HepG2 (cell line): ENCODE results near the gene CCDC142. TPM values are rescaled to one million over a fixed set of nuclear protein-coding genes. Genes with fewer than 3 reads are reported as not detected.
A peak's percentile ranks its signal among the peaks of the same experiment; 100 is the strongest.

Source experiments
- HDAC2 ChIP-seq: sonication (generic); formaldehyde crosslinking; IDR thresholded peaks from 2 replicates; pipeline ENCODE4 v1.4.0; 2020; ENCODE audit warnings: missing genetic modification reagents
- MED13 ChIP-seq: sonication (generic); formaldehyde crosslinking; IDR thresholded peaks from 2 replicates; pipeline ENCODE4 v1.5.0; 2020; ENCODE audit warnings: missing genetic modification reagents
- MXD4 ChIP-seq: IDR thresholded peaks from 2 replicates; pipeline ENCODE4 v1.6.1; 2016; ENCODE audit warnings: mild to moderate bottlenecking, missing biosample characterization, missing genetic modification reagents
- SPEN ChIP-seq: sonication (generic); formaldehyde crosslinking; IDR thresholded peaks from 2 replicates; pipeline ENCODE4 v1.5.1; 2020; ENCODE audit warnings: low read depth, mild to moderate bottlenecking, missing genetic modification reagents
- TAF1 ChIP-seq: sonication (generic); formaldehyde crosslinking; IDR thresholded peaks from 2 replicates; pipeline ENCODE4 v1.4.0; 2020; ENCODE audit warnings: missing genetic modification reagents
- TRIM24 ChIP-seq: sonication (generic); formaldehyde crosslinking; IDR thresholded peaks from 2 replicates; pipeline ENCODE4 v1.8.0; 2022; ENCODE audit warnings: mild to moderate bottlenecking, missing genetic modification reagents
- U2AF1 ChIP-seq: fragments of 200-400 bp; formaldehyde crosslinking; optimal IDR thresholded peaks from 2 replicates; pipeline ENCODE3; 2017; ENCODE audit warnings: mild to moderate bottlenecking, low read depth, low read length
- ZBTB38 ChIP-seq: sonication (generic); formaldehyde crosslinking; IDR thresholded peaks from 2 replicates; pipeline ENCODE4 v1.5.1; 2020; ENCODE audit warnings: mild to moderate bottlenecking, missing genetic modification reagents
- ZBTB42 ChIP-seq: sonication (generic); formaldehyde crosslinking; IDR thresholded peaks from 2 replicates; pipeline ENCODE4 v1.5.0; 2020; ENCODE audit warnings: mild to moderate bottlenecking, missing genetic modification reagents
- ZBTB7B ChIP-seq: sonication (generic); formaldehyde crosslinking; IDR thresholded peaks from 2 replicates; pipeline ENCODE4 v1.4.0; 2020; ENCODE audit warnings: missing genetic modification reagents
- ZFP36L2 ChIP-seq: sonication (generic); formaldehyde crosslinking; IDR thresholded peaks from 2 replicates; pipeline ENCODE4 v1.4.0; 2020; ENCODE audit warnings: missing genetic modification reagents
- ZFX ChIP-seq: sonication (generic); formaldehyde crosslinking; IDR thresholded peaks from 2 replicates; pipeline ENCODE4 v1.4.0; 2020; ENCODE audit warnings: mild to moderate bottlenecking, low read depth, missing genetic modification reagents, moderate library complexity
- ZNF160 ChIP-seq: sonication (generic); formaldehyde crosslinking; IDR thresholded peaks from 2 replicates; pipeline ENCODE4 v1.8.0; 2022; ENCODE audit warnings: mild to moderate bottlenecking, inconsistent platforms, missing genetic modification reagents
- ZNF230 ChIP-seq: sonication (generic); formaldehyde crosslinking; IDR thresholded peaks from 2 replicates; pipeline ENCODE4 v1.4.0; 2020; ENCODE audit warnings: mild to moderate bottlenecking, missing genetic modification reagents
- ZNF3 ChIP-seq: IDR thresholded peaks from 2 replicates; pipeline ENCODE4 v1.7.0; 2017; ENCODE audit warnings: inconsistent platforms
- ZNF431 ChIP-seq: sonication (generic); formaldehyde crosslinking; IDR thresholded peaks from 2 replicates; pipeline ENCODE4 v1.9.0; 2022; ENCODE audit warnings: missing genetic modification reagents, low read depth, mild to moderate bottlenecking, borderline replicate concordance
- ZNF552 ChIP-seq: sonication (generic); formaldehyde crosslinking; IDR thresholded peaks from 2 replicates; pipeline ENCODE4 v1.9.0; 2022; ENCODE audit warnings: missing genetic modification reagents, mild to moderate bottlenecking, borderline replicate concordance
- ZNF7 ChIP-seq: IDR thresholded peaks from 2 replicates; pipeline ENCODE4 v1.6.1; 2016; ENCODE audit warnings: missing biosample characterization, missing genetic modification reagents
- ZNF749 ChIP-seq: sonication (generic); formaldehyde crosslinking; IDR thresholded peaks from 2 replicates; pipeline ENCODE4 v1.8.0; 2022; ENCODE audit warnings: mild to moderate bottlenecking, missing genetic modification reagents, moderate library complexity, borderline replicate concordance
- ZSCAN31 ChIP-seq: sonication (generic); formaldehyde crosslinking; IDR thresholded peaks from 2 replicates; pipeline ENCODE4 v1.5.0; 2020; ENCODE audit warnings: low read depth, mild to moderate bottlenecking, missing genetic modification reagents
- polyA plus RNA-seq, 8 experiments: library from polyadenylated mRNA; depleted of rRNA in 3 of 8; stranded (reverse) in 7 of 8; unstranded in 1 of 8; fragments of >200 nt; fragmentation: Illumina TruSeq in 4 of 8; extraction: Trizol in 4 of 8; gene quantifications; 2 replicates each; pipeline versions ENCODE4 v1.2.1 to v1.2.3, GENCODE V29; 2011 to 2016; ENCODE audit warnings: low read depth in 4 of 8, missing spikeins in 1 of 8, mixed read lengths in 1 of 8; ENCODE audit not compliant: insufficient read depth in 1 of 8
- total RNA-seq, 5 experiments: library from RNA; depleted of rRNA; stranded (reverse); fragments of >200 nt; fragmentation: Illumina TruSeq; extraction: Trizol; gene quantifications; 2 replicates each; pipeline ENCODE4 v1.2.3, GENCODE V29; 2016; ENCODE audit warnings: low read depth in 1 of 5
- TF ChIP-seq, protein P1 (sequence below): sonication (generic); formaldehyde crosslinking; IDR thresholded peaks from 2 replicates; pipeline ENCODE4 v1.4.0; 2020; ENCODE audit warnings: missing genetic modification reagents
- TF ChIP-seq, protein P2 (sequence below): sonication (generic); formaldehyde crosslinking; IDR thresholded peaks from 2 replicates; pipeline ENCODE4 v1.4.0; 2020; ENCODE audit warnings: missing genetic modification reagents
- TF ChIP-seq, protein P3 (sequence below): IDR thresholded peaks from 2 replicates; pipeline ENCODE4 v1.6.1; 2016; ENCODE audit warnings: missing compliant biosample characterization, missing genetic modification reagents, borderline replicate concordance
- TF ChIP-seq, protein P4 (sequence below), 2 experiments: fragments of 450-650 bp in 1 of 2; sonication (generic) in 1 of 2; formaldehyde crosslinking; IDR thresholded peaks; 2 replicates each; pipeline versions ENCODE4 v1.5.0 to v1.8.0; 2020 to 2022; ENCODE audit warnings: mild to moderate bottlenecking in 1 of 2, missing genetic modification reagents in 1 of 2
- TF ChIP-seq, protein P5 (sequence below): sonication (generic); formaldehyde crosslinking; IDR thresholded peaks from 2 replicates; pipeline ENCODE4 v1.8.0; 2023; ENCODE audit warnings: mild to moderate bottlenecking, missing genetic modification reagents

CCDC142 gene
- total and polyA plus RNA-seq, 2 of the 13 experiments (the other 11 are each of a cell fraction or from before 2014, with no cell fraction given), result 14.7 to 30.4 TPM

DNA sequence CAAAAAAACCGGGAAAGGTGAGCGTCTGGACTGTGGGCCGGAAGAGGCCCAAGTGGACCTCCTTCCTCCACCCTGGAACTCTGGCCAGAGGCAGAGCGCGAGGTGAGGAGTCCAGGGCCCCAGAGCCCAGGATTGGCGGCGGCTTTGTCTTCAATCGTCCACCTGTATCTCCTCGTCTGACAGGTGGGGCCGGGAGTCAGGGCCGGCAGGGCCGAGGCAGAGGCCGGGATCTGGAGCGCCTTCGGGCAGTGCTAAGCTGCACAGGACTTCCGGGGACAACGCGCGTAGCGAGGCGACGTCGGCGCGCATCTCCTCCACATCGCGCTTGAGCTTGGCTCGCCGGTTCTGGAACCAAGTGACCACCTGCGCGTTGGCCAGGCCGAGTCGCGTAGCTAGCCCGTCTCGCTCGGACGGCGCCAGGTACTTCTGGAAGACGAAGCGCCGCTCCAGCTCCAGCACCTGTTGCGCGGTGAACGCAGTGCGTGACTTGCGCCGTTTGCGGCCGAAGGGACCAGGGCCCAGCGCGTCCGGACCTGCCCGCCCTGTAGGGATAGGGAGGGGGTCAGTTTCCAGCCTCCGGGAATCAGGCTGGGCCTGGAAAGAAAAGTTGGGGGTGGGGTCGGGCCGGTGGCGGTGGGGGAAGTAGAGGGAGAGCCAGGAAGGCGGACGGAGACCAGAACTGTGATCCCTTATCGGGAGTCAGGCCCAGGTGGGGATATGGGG is 15.1 kb upstream of the CCDC142 start (continued):
- TF ChIP-seq, protein P1, sequence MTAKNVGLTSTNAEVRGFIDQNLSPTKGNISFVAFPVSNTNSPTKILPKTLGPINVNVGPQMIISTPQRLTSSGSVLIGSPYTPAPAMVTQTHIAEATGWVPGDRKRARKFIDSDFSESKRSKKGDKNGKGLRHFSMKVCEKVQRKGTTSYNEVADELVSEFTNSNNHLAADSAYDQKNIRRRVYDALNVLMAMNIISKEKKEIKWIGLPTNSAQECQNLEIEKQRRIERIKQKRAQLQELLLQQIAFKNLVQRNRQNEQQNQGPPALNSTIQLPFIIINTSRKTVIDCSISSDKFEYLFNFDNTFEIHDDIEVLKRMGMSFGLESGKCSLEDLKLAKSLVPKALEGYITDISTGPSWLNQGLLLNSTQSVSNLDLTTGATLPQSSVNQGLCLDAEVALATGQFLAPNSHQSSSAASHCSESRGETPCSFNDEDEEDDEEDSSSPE (CRISPR knock-in tag), result no peak
- no peak for TF ChIP-seq MXD4
- TF ChIP-seq, protein P2, sequence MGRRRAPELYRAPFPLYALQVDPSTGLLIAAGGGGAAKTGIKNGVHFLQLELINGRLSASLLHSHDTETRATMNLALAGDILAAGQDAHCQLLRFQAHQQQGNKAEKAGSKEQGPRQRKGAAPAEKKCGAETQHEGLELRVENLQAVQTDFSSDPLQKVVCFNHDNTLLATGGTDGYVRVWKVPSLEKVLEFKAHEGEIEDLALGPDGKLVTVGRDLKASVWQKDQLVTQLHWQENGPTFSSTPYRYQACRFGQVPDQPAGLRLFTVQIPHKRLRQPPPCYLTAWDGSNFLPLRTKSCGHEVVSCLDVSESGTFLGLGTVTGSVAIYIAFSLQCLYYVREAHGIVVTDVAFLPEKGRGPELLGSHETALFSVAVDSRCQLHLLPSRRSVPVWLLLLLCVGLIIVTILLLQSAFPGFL (CRISPR knock-in tag), result 0 out of 2 replicates have a peak, but pooled peaks have one; percentile 64
- no peak for TF ChIP-seq ZBTB7B
- no peak for TF ChIP-seq ZNF552 (CRISPR knock-in tag)
- TF ChIP-seq ZBTB38 (CRISPR knock-in tag), result peak; percentile 83; the same call in 1 of the 2 replicates
- TF ChIP-seq TAF1, result peak; percentile 36; the same call in 1 of the 2 replicates
- 0 out of 2 replicates have a peak, but pooled peaks have one; percentile 22 for TF ChIP-seq ZNF431
- peak; percentile 51; the same call in 1 of the 2 replicates for TF ChIP-seq SPEN
- TF ChIP-seq ZNF7 (CRISPR knock-in tag), result no peak
- TF ChIP-seq, protein P3, sequence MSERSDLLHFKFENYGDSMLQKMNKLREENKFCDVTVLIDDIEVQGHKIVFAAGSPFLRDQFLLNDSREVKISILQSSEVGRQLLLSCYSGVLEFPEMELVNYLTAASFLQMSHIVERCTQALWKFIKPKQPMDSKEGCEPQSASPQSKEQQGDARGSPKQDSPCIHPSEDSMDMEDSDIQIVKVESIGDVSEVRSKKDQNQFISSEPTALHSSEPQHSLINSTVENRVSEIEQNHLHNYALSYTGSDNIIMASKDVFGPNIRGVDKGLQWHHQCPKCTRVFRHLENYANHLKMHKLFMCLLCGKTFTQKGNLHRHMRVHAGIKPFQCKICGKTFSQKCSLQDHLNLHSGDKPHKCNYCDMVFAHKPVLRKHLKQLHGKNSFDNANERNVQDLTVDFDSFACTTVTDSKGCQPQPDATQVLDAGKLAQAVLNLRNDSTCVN, result no peak
- TF ChIP-seq HDAC2 (CRISPR knock-in tag), result 0 out of 2 replicates have a peak, but pooled peaks have one; percentile 23
- TF ChIP-seq, protein P4, sequence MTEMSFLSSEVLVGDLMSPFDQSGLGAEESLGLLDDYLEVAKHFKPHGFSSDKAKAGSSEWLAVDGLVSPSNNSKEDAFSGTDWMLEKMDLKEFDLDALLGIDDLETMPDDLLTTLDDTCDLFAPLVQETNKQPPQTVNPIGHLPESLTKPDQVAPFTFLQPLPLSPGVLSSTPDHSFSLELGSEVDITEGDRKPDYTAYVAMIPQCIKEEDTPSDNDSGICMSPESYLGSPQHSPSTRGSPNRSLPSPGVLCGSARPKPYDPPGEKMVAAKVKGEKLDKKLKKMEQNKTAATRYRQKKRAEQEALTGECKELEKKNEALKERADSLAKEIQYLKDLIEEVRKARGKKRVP (CRISPR knock-in tag; IDR thresholded peaks at IDR 0.05), result 0 out of 4 replicates have a peak, but pooled peaks of 1 of the 2 experiments have one; percentile 26
- TF ChIP-seq ZSCAN31 (CRISPR knock-in tag), result peak; percentile 74
- TF ChIP-seq ZNF230, result no peak
- TF ChIP-seq TRIM24 (CRISPR knock-in tag), result no peak
- no peak for TF ChIP-seq ZFP36L2 (CRISPR knock-in tag)
- no peak for TF ChIP-seq ZBTB42 (CRISPR knock-in tag)
- TF ChIP-seq ZNF749 (CRISPR knock-in tag), result peak; percentile 28; the same call in 1 of the 2 replicates
- TF ChIP-seq ZNF160 (CRISPR knock-in tag), result 0 out of 2 replicates have a peak, but pooled peaks have one; percentile 37
- TF ChIP-seq, protein P5, sequence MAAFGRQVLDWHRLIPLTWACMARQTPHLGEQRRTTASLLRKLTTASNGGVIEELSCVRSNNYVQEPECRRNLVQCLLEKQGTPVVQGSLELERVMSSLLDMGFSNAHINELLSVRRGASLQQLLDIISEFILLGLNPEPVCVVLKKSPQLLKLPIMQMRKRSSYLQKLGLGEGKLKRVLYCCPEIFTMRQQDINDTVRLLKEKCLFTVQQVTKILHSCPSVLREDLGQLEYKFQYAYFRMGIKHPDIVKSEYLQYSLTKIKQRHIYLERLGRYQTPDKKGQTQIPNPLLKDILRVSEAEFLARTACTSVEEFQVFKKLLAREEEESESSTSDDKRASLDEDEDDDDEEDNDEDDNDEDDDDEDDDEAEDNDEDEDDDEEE (CRISPR knock-in tag), result 0 out of 2 replicates have a peak, but pooled peaks have one; percentile 48
- TF ChIP-seq ZFX, result peak; percentile 85
- TF ChIP-seq U2AF1, result peak; percentile 44
- no peak for TF ChIP-seq ZNF3 (CRISPR knock-in tag)
- TF ChIP-seq MED13, result peak; percentile 52; the same call in 1 of the 2 replicates
